Measurements from ENCODE around the gene SIPA1L3.

DNA sequence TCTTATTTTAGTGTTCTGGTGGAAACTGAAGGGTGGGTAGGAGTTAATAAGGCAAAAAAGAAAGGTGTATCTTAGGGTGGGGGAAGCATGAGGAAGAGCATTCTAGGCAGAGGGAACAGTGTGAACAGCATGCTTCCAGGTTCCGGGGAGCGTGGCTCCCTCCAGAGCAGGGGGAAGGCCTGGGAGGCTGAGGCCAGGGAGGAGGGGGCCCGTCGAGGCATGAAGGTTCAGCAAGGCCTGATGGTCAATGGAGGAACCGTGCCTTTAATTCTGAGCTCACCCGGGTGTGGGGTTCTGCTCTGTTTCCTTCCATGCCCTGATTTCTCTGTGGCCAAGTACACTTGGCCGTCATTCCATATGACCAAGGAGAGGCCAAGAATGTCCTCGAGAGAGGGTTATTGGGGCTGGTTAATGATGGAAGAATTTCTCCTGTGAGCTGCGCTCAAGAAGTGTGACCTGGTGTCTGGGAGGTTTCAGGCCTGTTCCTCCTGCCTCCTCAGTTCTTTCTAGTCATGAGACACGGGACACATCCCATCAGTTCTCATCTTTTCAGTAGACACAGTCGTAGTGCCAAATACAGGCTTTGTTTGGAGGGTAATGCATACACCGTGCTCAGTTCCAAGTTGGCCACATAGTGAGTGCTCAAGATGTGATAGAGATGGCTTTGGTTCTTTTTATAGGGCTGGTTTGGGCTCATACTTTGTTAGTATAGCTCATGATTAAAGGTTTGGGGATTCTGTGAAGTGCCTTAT is 73.6 kb downstream of the SIPA1L3 start:
- TF ChIP-seq EZH2 (IDR thresholded peaks at IDR 0.05; ENCODE audit: borderline replicate concordance, insufficient read depth, low read length, poor library complexity, severe bottlenecking): no peak
- no peak for TF ChIP-seq EP300 (conservative IDR thresholded peaks at IDR 0.05; ENCODE audit: poor library complexity, severe bottlenecking)
- no peak for TF ChIP-seq CTCF (IDR thresholded peaks at IDR 0.05; ENCODE audit: poor library complexity, severe bottlenecking)
- TF ChIP-seq RAD21 (conservative IDR thresholded peaks at IDR 0.05): no peak
- no peak for TF ChIP-seq MXI1 (conservative IDR thresholded peaks at IDR 0.05; ENCODE audit: poor library complexity, severe bottlenecking)
- no peak for TF ChIP-seq POLR2AphosphoS5 (IDR thresholded peaks at IDR 0.05)

All from neural cell (in vitro differentiated cells).